GM21576 (cell line): Measurements from ENCODE around the gene CD164L2.
"Not testable (repeated sequence)": the region's sequence is repeated elsewhere in the genome, so short reads cannot be mapped to it uniquely, and the experiment has no call there.

ENCODE experiments used
- ATAC-seq: cut with Tn5 transposase; IDR thresholded peaks from one replicate; pipeline ENCODE4 v1.9.1; 2021; ENCODE audit warnings: mild to moderate bottlenecking, moderate library complexity; ENCODE audit not compliant: unreplicated experiment

CD164L2 gene

GRCh38 chr1:27383039-27383605 lies at the start of gene CD164L2:
Gene CD164L2, minus strand, starts transcription at chr1:27383333. Its CDS starts 94 bp downstream, at chr1:27383239.
- no peak for ATAC-seq

GRCh38 chr1:27432725-27433124 lies 49.6 kb upstream of the CD164L2 start:
- ATAC-seq = not testable (repeated sequence)

- no peak for ATAC-seq
These were observed 48.4 kb upstream of the CD164L2 start for GRCh38 chr1:27431601-27431940.

GRCh38 chr1:27430903-27431600 lies 47.9 kb upstream of the CD164L2 start:
- ATAC-seq = no peak

- no peak for ATAC-seq
These were observed 45.9 kb upstream of the CD164L2 start for GRCh38 chr1:27429029-27429425.

GRCh38 chr1:27428316-27429028 lies 45.3 kb upstream of the CD164L2 start:
- no peak for ATAC-seq

GRCh38 chr1:27427816-27428315 lies 44.7 kb upstream of the CD164L2 start:
- no peak for ATAC-seq

GRCh38 chr1:27427329-27427728 lies 44.2 kb upstream of the CD164L2 start:
- ATAC-seq = no peak

- no peak for ATAC-seq
These were observed 40.6 kb upstream of the CD164L2 start for GRCh38 chr1:27423709-27424108.

- peak; percentile 57 for ATAC-seq
These were observed 35.4 kb upstream of the CD164L2 start for GRCh38 chr1:27418326-27419185.

GRCh38 chr1:27417713-27418112 lies 34.6 kb upstream of the CD164L2 start:
- ATAC-seq = no peak

GRCh38 chr1:27416387-27417111 lies 33.4 kb upstream of the CD164L2 start:
- ATAC-seq = no peak

- no peak for ATAC-seq
These were observed 31.0 kb upstream of the CD164L2 start for GRCh38 chr1:27414091-27414490.

GRCh38 chr1:27413004-27413403 lies 29.9 kb upstream of the CD164L2 start:
- no peak for ATAC-seq

GRCh38 chr1:27412502-27412901 lies 29.4 kb upstream of the CD164L2 start:
- ATAC-seq = no peak

- no peak for ATAC-seq
These were observed 27.6 kb upstream of the CD164L2 start for GRCh38 chr1:27410709-27411108.

- ATAC-seq = no peak
These were observed 26.5 kb upstream of the CD164L2 start for GRCh38 chr1:27409669-27410068.

GRCh38 chr1:27408151-27408550 lies 25.0 kb upstream of the CD164L2 start:
- no peak for ATAC-seq

GRCh38 chr1:27406791-27407190 lies 23.7 kb upstream of the CD164L2 start:
- not testable (repeated sequence) for ATAC-seq

GRCh38 chr1:27406362-27406680 lies 23.2 kb upstream of the CD164L2 start:
- no peak for ATAC-seq
